Right ventricle myocardium inferior (tissue), 1 donor: ENCODE results near the gene BCORL1. TPM values are rescaled to one million over a fixed set of nuclear protein-coding genes. Genes with fewer than 3 reads are reported as not detected.

Experiments
- ATAC-seq: fragments of 200-7000 bp; cut with Tn5 transposase; one replicate; pipeline ENCODE4 v1.9.1; 2020; ENCODE audit warnings: mild to moderate bottlenecking, moderate library complexity
- DNase-seq: peaks from one replicate; pipeline ENCODE4 v3.0.0; 2021; ENCODE audit errors: missing footprints
- intact Hi-C: fragments of 100-400 bp; cut with DNase I; formaldehyde crosslinking; loops from one replicate; pipeline ENCODE4 v1.11.0; 2022
- long read RNA-seq: library from polyadenylated mRNA; unstranded; transcript quantifications from one replicate; pipeline ENCODE4 v2.0.0, GENCODE V29; 2021
- total RNA-seq: library from RNA; stranded (reverse); fragmentation: NEBNext Ultra II Directional; extraction: Animal tissue kit (Norgen Biotek cat#: 25700); gene quantifications from one replicate; pipeline ENCODE4 v1.2.1, GENCODE V29; 2021
- donor health status: DM: no; HTN: yes; CAD: no; lungs with severe emphysema.

BCORL1 gene
- 11.3 TPM for total RNA-seq
- long read RNA-seq = 0 reads

GRCh38 chrX:129982300-129983251 is at the start of gene BCORL1:
Gene BCORL1 (plus strand): TSS chrX:129982635. CDS start chrX:130005232, 22,597 bp downstream.
- ATAC-seq (peak; percentile 96), DNase-seq (peak; percentile 95)
- intact Hi-C loops = loop anchor here (1.0 to 10.0 kb wide), 3 partner anchors 40 to 138 kb away; partner anchors contain the start of gene ZDHHC9

- intact Hi-C loops = loop anchor here (1.0 kb wide), 1 partner anchor 49 kb away; the partner anchor contains the start of gene BCORL1
- no peak for ATAC-seq
Observed at GRCh38 chrX:129932821-129933321, 49.6 kb upstream of the BCORL1 start.

GRCh38 chrX:129933700-129934099 is 48.7 kb upstream of the BCORL1 start:
- DNase-seq (no peak), ATAC-seq (no peak)
- intact Hi-C loops = no loop called here

More at GRCh38 chrX:129932821-129933321, 49.6 kb upstream of the BCORL1 start:
- DNase-seq = no peak

- ATAC-seq (no peak), DNase-seq (no peak)
- intact Hi-C loops = no loop called here
Observed at GRCh38 chrX:129934461-129934860, 48.0 kb upstream of the BCORL1 start.

GRCh38 chrX:129934952-129935351 is 47.5 kb upstream of the BCORL1 start:
- DNase-seq = no peak
- ATAC-seq = no peak
- intact Hi-C loops = no loop called here

GRCh38 chrX:129938081-129938480 is 44.4 kb upstream of the BCORL1 start:
- DNase-seq = no peak
- intact Hi-C loops = no loop called here
- ATAC-seq = no peak

GRCh38 chrX:129939986-129940385 is 42.4 kb upstream of the BCORL1 start:
- ATAC-seq = no peak
- intact Hi-C loops = no loop called here

GRCh38 chrX:129940721-129941120 is 41.7 kb upstream of the BCORL1 start:
- intact Hi-C loops = no loop called here
- ATAC-seq (no peak), DNase-seq (no peak)

More at GRCh38 chrX:129939986-129940385, 42.4 kb upstream of the BCORL1 start:
- no peak for DNase-seq

GRCh38 chrX:129945131-129945530 is 37.3 kb upstream of the BCORL1 start:
- intact Hi-C loops = no loop called here
- no peak for DNase-seq

GRCh38 chrX:129953334-129953648 is 29.1 kb upstream of the BCORL1 start:
- intact Hi-C loops = no loop called here
- DNase-seq (no peak), ATAC-seq (no peak)

More at GRCh38 chrX:129945131-129945530, 37.3 kb upstream of the BCORL1 start:
- no peak for ATAC-seq

GRCh38 chrX:129953881-129954280 is 28.6 kb upstream of the BCORL1 start:
- no peak for DNase-seq
- intact Hi-C loops = no loop called here
- no peak for ATAC-seq

GRCh38 chrX:129954804-129955203 is 27.6 kb upstream of the BCORL1 start:
- ATAC-seq (no peak), DNase-seq (no peak)
- intact Hi-C loops = no loop called here

- ATAC-seq = no peak
- intact Hi-C loops = no loop called here
- no peak for DNase-seq
Observed at GRCh38 chrX:129955682-129956081, 26.8 kb upstream of the BCORL1 start.

GRCh38 chrX:129956145-129956544 is 26.3 kb upstream of the BCORL1 start:
- no peak for DNase-seq
- ATAC-seq = no peak
- intact Hi-C loops = no loop called here

GRCh38 chrX:129956765-129957164 is 25.7 kb upstream of the BCORL1 start:
- intact Hi-C loops = no loop called here
- DNase-seq (no peak), ATAC-seq (no peak)

- intact Hi-C loops = no loop called here
- ATAC-seq (peak; percentile 85), DNase-seq (peak; percentile 92)
Observed at GRCh38 chrX:129957241-129958082, 25.0 kb upstream of the BCORL1 start.

GRCh38 chrX:129958083-129958465 is 24.4 kb upstream of the BCORL1 start:
- ATAC-seq = peak; percentile 2
- intact Hi-C loops = no loop called here
- DNase-seq = no peak

GRCh38 chrX:129958814-129959492 is 23.5 kb upstream of the BCORL1 start:
- DNase-seq (no peak), ATAC-seq (no peak)
- intact Hi-C loops = no loop called here

GRCh38 chrX:129959493-129959832 is 23.0 kb upstream of the BCORL1 start:
- intact Hi-C loops = no loop called here
- no peak for ATAC-seq
- DNase-seq = no peak
